ENCODE measurements around the gene CCDC188. TPM values are rescaled to one million over a fixed set of nuclear protein-coding genes. Genes with fewer than 3 reads are reported as not detected.

The CCDC188 gene
- total and polyA plus RNA-seq, 2 donors (not counting 1 experiment from before 2014, with no cell fraction given), result 0.33 to 0.59 TPM

GRCh38 chr22:20111045-20111688, 39.7 kb downstream of the CCDC188 start:
- peaks cover 64% of the 10 kb centered on the region for H3K36me3 ChIP-seq (ENCODE audit: control insufficient read depth, insufficient read depth, low read length)

GRCh38 chr22:20110359-20110985, 40.4 kb downstream of the CCDC188 start:
- H3K36me3 ChIP-seq (ENCODE audit: control insufficient read depth, insufficient read depth, low read length), result peaks cover 61% of the 10 kb centered on the region
- no peak overlapping the region for H3K4me3 ChIP-seq (replicated peaks in 1 of 4; ENCODE audit: control extremely low read depth in 1 of 4, insufficient read depth in 1 of 4, low read depth in 3 of 4, low read length in 4 of 4)
- no peaks in the 10 kb centered on the region for H3K27me3 ChIP-seq (ENCODE audit: control insufficient read depth, insufficient read depth, low read length)
- no peak overlapping the region for H3K9ac ChIP-seq (ENCODE audit: insufficient read depth, low read length)
- H2AFZ ChIP-seq (ENCODE audit: low read length), result no peak overlapping the region
- peaks cover 13% of the 10 kb centered on the region for H3K79me2 ChIP-seq (ENCODE audit: control insufficient read depth, insufficient read depth, low read length)
- H3K9me3 ChIP-seq (ENCODE audit: control insufficient read depth, insufficient read depth, low read depth, low read length), result no peaks in the 10 kb centered on the region
- no peaks in the 10 kb centered on the region for H4K20me1 ChIP-seq (ENCODE audit: control insufficient read depth, extremely low read depth, insufficient read depth, low read length)
- no peak for DNase-seq (ENCODE audit: low read depth in 2 of 2)
- TF ChIP-seq EZH2 (IDR thresholded peaks at IDR 0.05; ENCODE audit: low read length, missing control alignments), result no peak
- TF ChIP-seq CTCF (conservative IDR thresholded peaks at IDR 0.05 in 1 of 2, IDR thresholded peaks at IDR 0.05 in 1 of 2; ENCODE audit: low read depth in 1 of 2, low read length in 2 of 2), result no peak
- H3K4me1 ChIP-seq (ENCODE audit: control insufficient read depth, extremely low read depth, insufficient read depth, low read length), result no peaks in the 10 kb centered on the region
- H3K27ac ChIP-seq (ENCODE audit: insufficient read depth, low read length), result no peak overlapping the region
- H3K4me2 ChIP-seq (ENCODE audit: extremely low read depth, insufficient read depth, low read length), result no peak overlapping the region

More at GRCh38 chr22:20111045-20111688, 39.7 kb downstream of the CCDC188 start:
- Histone ChIP-seq H4K20me1 (ENCODE audit: control insufficient read depth, extremely low read depth, insufficient read depth, low read length) (no peaks in the 10 kb centered on the region), H3K9ac (ENCODE audit: insufficient read depth, low read length) (no peak overlapping the region), H3K4me2 (ENCODE audit: extremely low read depth, insufficient read depth, low read length) (no peak overlapping the region), H3K27me3 (ENCODE audit: control insufficient read depth, insufficient read depth, low read length) (no peaks in the 10 kb centered on the region), H3K9me3 (ENCODE audit: control insufficient read depth, insufficient read depth, low read depth, low read length) (no peaks in the 10 kb centered on the region), H3K27ac (ENCODE audit: insufficient read depth, low read length) (no peak overlapping the region), H3K4me3 (replicated peaks in 1 of 4; ENCODE audit: control extremely low read depth in 1 of 4, insufficient read depth in 1 of 4, low read depth in 3 of 4, low read length in 4 of 4) (no peak overlapping the region), H2AFZ (ENCODE audit: low read length) (no peak overlapping the region), H3K4me1 (ENCODE audit: control insufficient read depth, extremely low read depth, insufficient read depth, low read length) (peaks cover 2% of the 10 kb centered on the region), H3K79me2 (ENCODE audit: control insufficient read depth, insufficient read depth, low read length) (peaks cover 17% of the 10 kb centered on the region)
- TF ChIP-seq CTCF (conservative IDR thresholded peaks at IDR 0.05 in 1 of 2, IDR thresholded peaks at IDR 0.05 in 1 of 2; ENCODE audit: low read depth in 1 of 2, low read length in 2 of 2) (peak; percentile 33 to 42), EZH2 (IDR thresholded peaks at IDR 0.05; ENCODE audit: low read length, missing control alignments) (no peak)
- peak in 1 of 2 donors; percentile 20 for DNase-seq (ENCODE audit: low read depth in 2 of 2)

- H3K4me2 ChIP-seq (ENCODE audit: extremely low read depth, insufficient read depth, low read length), result no peak overlapping the region
- no peak overlapping the region for H3K4me3 ChIP-seq (replicated peaks in 1 of 4; ENCODE audit: control extremely low read depth in 1 of 4, insufficient read depth in 1 of 4, low read depth in 3 of 4, low read length in 4 of 4)
- no peaks in the 10 kb centered on the region for H4K20me1 ChIP-seq (ENCODE audit: control insufficient read depth, extremely low read depth, insufficient read depth, low read length)
- peaks cover 58% of the 10 kb centered on the region for H3K36me3 ChIP-seq (ENCODE audit: control insufficient read depth, insufficient read depth, low read length)
- H3K79me2 ChIP-seq (ENCODE audit: control insufficient read depth, insufficient read depth, low read length), result peaks cover 10% of the 10 kb centered on the region
- H3K9ac ChIP-seq (ENCODE audit: insufficient read depth, low read length), result no peak overlapping the region
- H3K27me3 ChIP-seq (ENCODE audit: control insufficient read depth, insufficient read depth, low read length), result no peaks in the 10 kb centered on the region
- no peak for DNase-seq (ENCODE audit: low read depth in 2 of 2)
- no peak overlapping the region for H2AFZ ChIP-seq (ENCODE audit: low read length)
- no peak for TF ChIP-seq CTCF (conservative IDR thresholded peaks at IDR 0.05 in 1 of 2, IDR thresholded peaks at IDR 0.05 in 1 of 2; ENCODE audit: low read depth in 1 of 2, low read length in 2 of 2)
- TF ChIP-seq EZH2 (IDR thresholded peaks at IDR 0.05; ENCODE audit: low read length, missing control alignments), result no peak
- no peaks in the 10 kb centered on the region for H3K9me3 ChIP-seq (ENCODE audit: control insufficient read depth, insufficient read depth, low read depth, low read length)
- H3K4me1 ChIP-seq (ENCODE audit: control insufficient read depth, extremely low read depth, insufficient read depth, low read length), result no peaks in the 10 kb centered on the region
- H3K27ac ChIP-seq (ENCODE audit: insufficient read depth, low read length), result no peak overlapping the region
Observed at GRCh38 chr22:20109411-20110358, 41.2 kb downstream of the CCDC188 start.

All from fibroblast of lung (primary cell).